Heart right ventricle (tissue), 16 donors: ENCODE data around the gene VIL1. TPM values are rescaled to one million over a fixed set of nuclear protein-coding genes. Genes with fewer than 3 reads are reported as not detected.

Experiments
- ATAC-seq, 8 donors: fragments of 200-7000 bp; cut with Tn5 transposase; one replicate each; pipeline ENCODE4 v1.9.1; 2020; ENCODE audit warnings: mild to moderate bottlenecking in 8 of 8, moderate library complexity in 8 of 8, moderate number of reproducible peaks in 1 of 8
- DNase-seq, 2 donors: peaks; one replicate each; pipeline ENCODE4 v3.0.0-alpha.2; 2020
- H3K27ac ChIP-seq, 10 donors: fragments of 200-600 bp; sonication (generic) in 2 of 10; one replicate each; pipeline versions ENCODE4 v1.5.0 to v1.8.0; 2020 to 2022; ENCODE audit warnings: mild to moderate bottlenecking in 3 of 10
- H3K27me3 ChIP-seq, 7 donors: fragments of 200-600 bp; one replicate each; pipeline ENCODE4 v1.8.0; 2021 to 2022; ENCODE audit warnings: mild to moderate bottlenecking in 2 of 7
- H3K36me3 ChIP-seq, 9 donors: fragments of 200-600 bp; sonication (generic) in 1 of 9; one replicate each; pipeline versions ENCODE4 v1.5.0 to v1.8.0; 2020 to 2022; ENCODE audit warnings: mild to moderate bottlenecking in 2 of 9
- H3K4me1 ChIP-seq, 9 donors: fragments of 200-600 bp; sonication (generic) in 1 of 9; one replicate each; pipeline versions ENCODE4 v1.5.0 to v1.8.0; 2020 to 2022; ENCODE audit warnings: mild to moderate bottlenecking in 4 of 9
- H3K4me3 ChIP-seq, 10 donors: fragments of 200-600 bp; sonication (generic) in 2 of 10; one replicate each; pipeline versions ENCODE4 v1.5.0 to v1.8.0; 2020 to 2022; ENCODE audit warnings: mild to moderate bottlenecking in 7 of 10, moderate library complexity in 2 of 10
- H3K9me3 ChIP-seq, 11 donors: fragments of 200-600 bp in 10 of 11; sonication (generic) in 2 of 11; one replicate each; pipeline versions ENCODE4 v1.5.0 to v1.8.0; 2013 to 2022; ENCODE audit warnings: mild to moderate bottlenecking in 2 of 11, control low read depth in 1 of 11, moderate library complexity in 1 of 11
- CTCF ChIP-seq, 9 donors: fragments of 200-600 bp; sonication (generic) in 2 of 9; IDR thresholded peaks; one replicate each; pipeline versions ENCODE4 v1.5.0 to v1.8.0; 2021 to 2022; ENCODE audit warnings: antibody characterized with exemption in 9 of 9, mild to moderate bottlenecking in 5 of 9, moderate library complexity in 1 of 9
- WGBS, 2 donors: extraction: QIAGEN DNeasy Blood & Tissue Kit; methylation state at CpG; one replicate each; pipeline ENCODE4 v1.1.7; 2013; ENCODE audit warnings: inconsistent platforms in 1 of 2; 5-methylcytosine and 5-hydroxymethylcytosine counted together
- intact Hi-C, 10 donors: fragments of 100-400 bp; cut with DNase I; formaldehyde crosslinking; loops; one replicate each; pipeline versions ENCODE4 v1.11.1 to v1.14.2; 2022
- long read RNA-seq, 3 donors: library from polyadenylated mRNA; unstranded; transcript quantifications; one replicate each; pipeline ENCODE4 v2.0.0, GENCODE V29; 2020 to 2021
- polyA plus RNA-seq, 2 donors: library from polyadenylated mRNA; stranded (reverse); fragments of 200-250 nt; gene quantifications; one replicate each; pipeline ENCODE4 v1.2.3, GENCODE V29; 2013
- total RNA-seq, 10 donors: library from RNA; stranded (reverse); fragmentation: NEBNext Ultra II Directional in 3 of 10; extraction: Animal tissue kit (Norgen Biotek cat#: 25700) in 3 of 10; gene quantifications; one replicate each; pipeline versions ENCODE4 v1.2.1 to v1.2.4, GENCODE V29; 2021 to 2023
- donor health status: Arrhythmogenic right ventricular cardiomyopathy.
- donor health status: ischemic (EF 13 %, LVEDD 7.1; RV severe dilation, severe dysfunction).
- donor health status: healthy with polysubstance abuse.
- donor health status: DM: no; HTN: yes; CAD: no.
- donor health status: DM: no; HTN: no; CAD: no.
- donor health status: ischemic (EF 25% LVEDD 6.9; RV normal size, moderate dysfunction).
- donor health status: ischemic (EF 25% LVEDD 5.7; RV mildly dilated, moderate dysfunction).
- donor health status: healthy.
- donor health status: DM: yes; HTN: yes; CAD: no.
- donor health status: Ischemic cardiomyopathy.
- donor health status: ischemic (EF 35%, LVEDD 5.7; RV mildly dilated, moderate dysfunction).
- donor health status: nonischemic (EF 11% LVEDD 7.7; RV severe dilation, severe dysfunction).
- donor health status: DM: yes; HTN: yes; CAD: no.
- donor health status: PGD.
- donor health status: ischemic (EF 29% LVEDD 5.4; RV normal size, mild dysfunction).
- donor health status: nonischemic (EF 23%, LVEDD 6.1; RV moderate dilation, normal function).

VIL1 gene
- not detected for total RNA-seq
- polyA plus RNA-seq = under 1 TPM in 1 of 2 donors, not detected in 1; 0.06 TPM
- long read RNA-seq, donor 1 = 0 reads
- long read RNA-seq, donor 2 = 0 reads
- long read RNA-seq, donor 3, partial matches to known transcripts = 0 of 1 reads
- long read RNA-seq, donor 3, other reads (novel, unspliced or antisense) = 1 of 1 reads

GRCh38 chr2:218418717-218419458, at the start of gene VIL1:
Gene VIL1 (plus strand): TSS chr2:218419123. CDS start chr2:218423779, 4,656 bp downstream.
- no peaks in the 10 kb centered on the region for H3K36me3 ChIP-seq
- H3K27me3 ChIP-seq = no peaks in the 10 kb centered on the region
- intact Hi-C loops = loop anchor here in 2 of 10 donors (10.0 kb wide), 1 partner anchor 226 kb away; no protein-coding TSS in a partner anchor
- no peaks in the 10 kb centered on the region for H3K4me1 ChIP-seq
- DNase-seq = no peak
- H3K9me3 ChIP-seq = no peaks in the 10 kb centered on the region
- no peak within 1 kb of the TSS for H3K27ac ChIP-seq
- TF ChIP-seq CTCF (IDR thresholded peaks at IDR 0.05) = no peak
- no peak within 1 kb of the TSS for H3K4me3 ChIP-seq
- 82% methylated on average over 9 of the region's 9 CpGs for WGBS, 2 donors
- peak in 1 of 8 donors; percentile 20 for ATAC-seq

GRCh38 chr2:218369330-218369729, 49.6 kb upstream of the VIL1 start:
- Histone ChIP-seq H3K27me3 (no peaks in the 10 kb centered on the region), H3K27ac (peak overlapping the region in 8 of 10 donors; percentile 49 to 99 (median 92)), H3K4me3 (peak overlapping the region in 1 of 10 donors; percentile 62), H3K36me3 (no peaks in the 10 kb centered on the region), H3K4me1 (peaks cover 0 to 59% (median 13%) of the 10 kb centered on the region in 9 donors), H3K9me3 (peaks cover 0 to 11% (median 7%) of the 10 kb centered on the region in 11 donors)
- ATAC-seq = no peak
- intact Hi-C loops = no loop called here
- WGBS, 2 donors = 55 to 63% methylated on average over 2 of the region's 2 CpGs
- no peak for DNase-seq
- TF ChIP-seq CTCF (IDR thresholded peaks at IDR 0.05) = no peak

GRCh38 chr2:218370410-218371063, 48.4 kb upstream of the VIL1 start:
- peak overlapping the region in 7 of 10 donors; percentile 15 to 99 (median 92) for H3K27ac ChIP-seq
- no peaks in the 10 kb centered on the region for H3K27me3 ChIP-seq
- peaks cover 0 to 11% (median 7%) of the 10 kb centered on the region in 11 donors for H3K9me3 ChIP-seq
- TF ChIP-seq CTCF (IDR thresholded peaks at IDR 0.05) = no peak
- intact Hi-C loops = no loop called here
- DNase-seq (no peak), ATAC-seq (peak in 5 of 8 donors; percentile 10 to 49 (median 20))
- 73 to 74% methylated on average over 11 of the region's 11 CpGs for WGBS, 2 donors
- no peak overlapping the region for H3K4me3 ChIP-seq
- peaks cover 0 to 57% (median 13%) of the 10 kb centered on the region in 9 donors for H3K4me1 ChIP-seq
- no peaks in the 10 kb centered on the region for H3K36me3 ChIP-seq

- ATAC-seq (no peak), DNase-seq (no peak)
- no peak for TF ChIP-seq CTCF (IDR thresholded peaks at IDR 0.05)
- Histone ChIP-seq H3K27ac (peak overlapping the region in 5 of 10 donors; percentile 7 to 99 (median 51)), H3K4me3 (no peak overlapping the region), H3K4me1 (peaks cover 0 to 56% (median 13%) of the 10 kb centered on the region in 9 donors), H3K27me3 (no peaks in the 10 kb centered on the region), H3K36me3 (no peaks in the 10 kb centered on the region), H3K9me3 (peaks cover 0 to 3% (median 1%) of the 10 kb centered on the region in 11 donors)
- intact Hi-C loops = no loop called here
These were observed 47.0 kb upstream of the VIL1 start for GRCh38 chr2:218371983-218372350.
